Left lung (tissue), 10 donors: ENCODE results near the gene CDK9. TPM values are rescaled to one million over a fixed set of nuclear protein-coding genes. Genes with fewer than 3 reads are reported as not detected.

ENCODE experiments used
- ATAC-seq: fragments of 200-7000 bp; cut with Tn5 transposase; one replicate; pipeline ENCODE4 v1.9.1; 2020; ENCODE audit warnings: moderate library complexity
- DNase-seq, 4 donors: peaks; one replicate each; pipeline ENCODE4 v3.0.0-alpha.2; 2013 to 2020
- H3K27ac ChIP-seq, 2 donors: fragments of 200-600 bp; sonication (generic) in 1 of 2; one replicate each; pipeline versions ENCODE4 v1.5.0 to v1.8.0; 2020 to 2021
- H3K27me3 ChIP-seq, 2 donors: fragments of 200-600 bp; sonication (generic) in 1 of 2; one replicate each; pipeline versions ENCODE4 v1.5.0 to v1.8.0; 2020 to 2021
- H3K36me3 ChIP-seq, 2 donors: fragments of 200-600 bp; sonication (generic) in 1 of 2; one replicate each; pipeline versions ENCODE4 v1.5.0 to v1.8.0; 2020 to 2021
- H3K4me1 ChIP-seq, 2 donors: fragments of 200-600 bp; one replicate each; pipeline ENCODE4 v1.8.0; 2021
- H3K4me3 ChIP-seq, 2 donors: fragments of 200-600 bp; sonication (generic) in 1 of 2; one replicate each; pipeline versions ENCODE4 v1.5.0 to v1.8.0; 2020 to 2021; ENCODE audit warnings: mild to moderate bottlenecking in 1 of 2
- H3K9me3 ChIP-seq, 2 donors: fragments of 200-600 bp; sonication (generic) in 1 of 2; one replicate each; pipeline versions ENCODE4 v1.5.0 to v1.8.0; 2020 to 2021
- intact Hi-C, 2 donors: fragments of 100-400 bp; cut with DNase I; formaldehyde crosslinking; loops; one replicate each; pipeline versions ENCODE4 v1.11.2 to v1.14.2; 2022
- polyA plus RNA-seq, 6 donors: library from polyadenylated mRNA; unstranded; fragments of 120-200 nt; gene quantifications; one replicate each; pipeline ENCODE4 v1.2.1, GENCODE V29; 2013; ENCODE audit not compliant: insufficient read length in 6 of 6
- total RNA-seq, 2 donors: library from RNA; stranded (reverse); fragmentation: NEBNext Ultra II Directional; extraction: Animal tissue kit (Norgen Biotek cat#: 25700); gene quantifications; one replicate each; pipeline ENCODE4 v1.2.1, GENCODE V29; 2021
- TF ChIP-seq, protein P1 (sequence below), 2 donors: fragments of 200-600 bp; sonication (generic) in 1 of 2; IDR thresholded peaks; one replicate each; pipeline versions ENCODE4 v1.5.0 to v1.8.0; 2021; ENCODE audit warnings: antibody characterized with exemption in 2 of 2
- donor health status: DM: no; HTN: yes; CAD: no.
- donor health status: DM: no; HTN: no; CAD: no.

CDK9 gene
- total and polyA plus RNA-seq, 8 donors: 56.0 to 83.4 (median 62.0) TPM

DNA sequence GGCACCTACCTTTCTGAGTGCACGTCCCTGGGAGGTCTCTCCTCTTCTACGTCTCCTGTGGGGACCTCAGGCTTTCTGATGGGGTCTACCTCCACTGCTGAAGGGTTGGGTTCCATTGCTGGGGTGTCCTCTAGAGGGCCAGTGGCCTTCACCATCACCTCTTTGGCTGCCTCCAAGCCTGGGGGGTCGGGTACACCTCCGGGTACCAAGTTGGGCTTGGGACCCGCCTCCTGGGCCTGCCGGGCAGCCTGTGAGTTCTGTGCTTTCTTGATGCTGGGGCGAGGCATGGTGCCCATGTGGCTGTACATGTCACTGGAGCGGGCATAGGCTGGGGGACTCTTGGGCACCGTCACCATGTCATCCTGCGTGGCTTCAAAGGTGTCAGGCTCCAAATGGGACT lies 11.9 kb upstream of the CDK9 start:
- Histone ChIP-seq H3K4me3 (no peak overlapping the region), H3K9me3 (no peaks in the 10 kb centered on the region), H3K27ac (no peak overlapping the region), H3K27me3 (no peaks in the 10 kb centered on the region), H3K36me3 (peaks cover 0 to 21% of the 10 kb centered on the region in 2 donors), H3K4me1 (peaks cover 4 to 73% of the 10 kb centered on the region in 2 donors)
- intact Hi-C loops: no loop called here
- ATAC-seq (no peak), DNase-seq (peak in 1 of 4 donors; percentile 51)
- TF ChIP-seq, protein P1, sequence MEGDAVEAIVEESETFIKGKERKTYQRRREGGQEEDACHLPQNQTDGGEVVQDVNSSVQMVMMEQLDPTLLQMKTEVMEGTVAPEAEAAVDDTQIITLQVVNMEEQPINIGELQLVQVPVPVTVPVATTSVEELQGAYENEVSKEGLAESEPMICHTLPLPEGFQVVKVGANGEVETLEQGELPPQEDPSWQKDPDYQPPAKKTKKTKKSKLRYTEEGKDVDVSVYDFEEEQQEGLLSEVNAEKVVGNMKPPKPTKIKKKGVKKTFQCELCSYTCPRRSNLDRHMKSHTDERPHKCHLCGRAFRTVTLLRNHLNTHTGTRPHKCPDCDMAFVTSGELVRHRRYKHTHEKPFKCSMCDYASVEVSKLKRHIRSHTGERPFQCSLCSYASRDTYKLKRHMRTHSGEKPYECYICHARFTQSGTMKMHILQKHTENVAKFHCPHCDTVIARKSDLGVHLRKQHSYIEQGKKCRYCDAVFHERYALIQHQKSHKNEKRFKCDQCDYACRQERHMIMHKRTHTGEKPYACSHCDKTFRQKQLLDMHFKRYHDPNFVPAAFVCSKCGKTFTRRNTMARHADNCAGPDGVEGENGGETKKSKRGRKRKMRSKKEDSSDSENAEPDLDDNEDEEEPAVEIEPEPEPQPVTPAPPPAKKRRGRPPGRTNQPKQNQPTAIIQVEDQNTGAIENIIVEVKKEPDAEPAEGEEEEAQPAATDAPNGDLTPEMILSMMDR (IDR thresholded peaks at IDR 0.05): no peak

DNA sequence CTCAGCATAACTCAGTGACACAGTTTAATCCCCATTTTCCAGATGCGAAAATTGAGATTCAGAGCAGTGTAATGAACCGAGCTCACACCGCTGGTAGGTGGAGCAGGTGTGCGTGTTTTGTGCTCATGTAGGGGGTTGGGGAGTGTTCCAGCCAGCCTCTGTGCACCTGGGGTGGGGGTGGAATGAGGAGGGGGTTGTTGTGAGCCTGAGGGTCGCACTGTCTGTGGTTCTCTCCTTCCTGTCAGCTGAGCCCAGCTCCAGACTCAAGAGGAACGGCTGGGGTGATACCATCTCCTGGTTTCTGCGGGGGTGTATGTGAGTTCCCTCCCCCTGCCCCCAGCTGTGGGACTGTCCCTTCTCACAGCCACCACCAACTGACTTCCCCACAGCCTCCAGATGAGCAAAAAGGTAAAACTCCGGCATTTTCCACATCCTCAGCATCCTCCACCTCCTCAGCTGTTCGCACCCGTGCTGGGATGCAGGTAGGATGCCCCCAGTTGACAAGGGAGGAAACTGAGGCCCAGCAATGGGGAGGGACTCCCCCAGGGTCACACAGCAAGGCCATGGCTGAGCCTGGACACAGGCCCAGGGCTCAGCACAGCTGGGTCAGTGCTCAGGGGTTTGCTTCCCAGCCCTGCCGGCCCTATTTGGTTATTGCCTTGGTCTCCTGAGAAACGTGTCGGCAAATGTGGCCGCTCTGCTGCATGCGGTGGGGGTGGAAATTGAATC lies 9.5 kb upstream of the CDK9 start:
- peak overlapping the region; percentile 4 to 49 for H3K4me3 ChIP-seq
- DNase-seq: peak in 1 of 4 donors; percentile 71

DNA sequence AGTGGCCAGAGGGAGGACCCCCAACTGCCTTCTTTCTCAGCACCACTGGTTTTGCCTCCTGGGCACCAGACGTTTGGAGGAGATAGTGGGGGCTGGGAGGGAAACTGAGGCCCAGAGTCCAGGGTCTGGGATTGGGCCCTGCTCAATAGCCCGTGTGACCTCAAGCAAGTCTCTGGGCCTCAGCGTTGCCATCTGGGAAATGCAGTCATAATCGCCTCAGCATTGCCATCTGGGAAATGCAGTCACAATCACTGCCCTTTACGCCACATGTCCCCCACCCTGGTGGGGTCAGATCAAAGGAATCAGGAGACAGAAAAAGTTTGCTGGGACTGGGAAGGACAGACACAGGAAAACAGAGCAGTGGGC lies 8.9 kb upstream of the CDK9 start:
- Histone ChIP-seq H3K9me3 (no peaks in the 10 kb centered on the region), H3K27ac (peak overlapping the region in 1 of 2 donors; percentile 98), H3K27me3 (no peaks in the 10 kb centered on the region), H3K4me3 (peak overlapping the region; percentile 4 to 49), H3K4me1 (peaks cover 0 to 75% of the 10 kb centered on the region in 2 donors), H3K36me3 (peaks cover 0 to 21% of the 10 kb centered on the region in 2 donors)
- ATAC-seq: no peak
- TF ChIP-seq, protein P1 (IDR thresholded peaks at IDR 0.05): no peak
- no peak for DNase-seq
- intact Hi-C loops: no loop called here

More for the DNA sequence above, 9.5 kb upstream of the CDK9 start:
- peak overlapping the region in 1 of 2 donors; percentile 98 for H3K27ac ChIP-seq
- peak; percentile 22 for ATAC-seq
- peaks cover 0 to 21% of the 10 kb centered on the region in 2 donors for H3K36me3 ChIP-seq
- TF ChIP-seq, protein P1 (IDR thresholded peaks at IDR 0.05): peak in 1 of 2 donors; percentile 8
- H3K27me3 ChIP-seq: no peaks in the 10 kb centered on the region
- intact Hi-C loops: no loop called here
- H3K4me1 ChIP-seq: peaks cover 0 to 75% of the 10 kb centered on the region in 2 donors
- H3K9me3 ChIP-seq: no peaks in the 10 kb centered on the region

DNA sequence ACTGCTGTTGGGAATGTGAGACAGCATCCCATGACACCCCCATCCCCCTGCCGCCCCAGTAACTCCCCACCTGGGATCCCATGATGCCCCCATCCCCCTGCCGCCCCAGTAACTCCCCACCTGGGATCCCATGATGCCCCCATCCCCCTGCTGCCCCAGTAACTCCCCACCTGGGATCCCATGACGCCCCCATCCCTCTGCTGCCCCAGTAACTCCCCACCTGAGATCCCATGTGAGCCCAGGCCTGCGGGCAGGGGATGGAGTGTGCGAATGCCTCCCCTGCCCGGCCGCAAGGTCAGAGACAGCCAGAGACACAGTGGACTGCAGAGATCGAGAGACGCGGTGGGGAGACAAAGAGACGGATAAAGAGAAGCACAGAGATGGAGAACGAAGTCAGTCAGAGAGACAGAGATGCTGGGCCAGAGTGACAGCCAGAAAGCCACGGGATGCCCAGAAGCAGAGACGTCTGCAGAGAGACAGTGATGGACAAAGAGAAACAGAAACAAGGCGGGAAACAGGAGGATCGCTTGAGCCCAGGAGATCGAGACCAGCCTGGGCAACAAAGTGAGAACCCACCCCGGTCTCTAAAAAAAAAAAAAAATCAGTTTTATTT lies 8.4 kb upstream of the CDK9 start:
- Histone ChIP-seq H3K27me3 (no peaks in the 10 kb centered on the region), H3K4me1 (peaks cover 0 to 81% of the 10 kb centered on the region in 2 donors), H3K36me3 (peaks cover 0 to 19% of the 10 kb centered on the region in 2 donors), H3K9me3 (no peaks in the 10 kb centered on the region), H3K4me3 (peak overlapping the region in 1 of 2 donors; percentile 49), H3K27ac (peak overlapping the region in 1 of 2 donors; percentile 98)
- TF ChIP-seq, protein P1 (IDR thresholded peaks at IDR 0.05): no peak
- ATAC-seq (no peak), DNase-seq (no peak)
- intact Hi-C loops: no loop called here
